K562 (cell line): ENCODE measurements around the gene TCF12. TPM values are rescaled to one million over a fixed set of nuclear protein-coding genes. Genes with fewer than 3 reads are reported as not detected.
A peak's percentile ranks its signal among the peaks of the same experiment; 100 is the strongest.

Source experiments
- CBFA2T3 ChIP-seq: fragments of 450-650 bp; IDR thresholded peaks from 2 replicates; pipeline ENCODE4 v1.6.1; 2017
- GTF2E2 ChIP-seq: fragments of 200-800 bp; sonication (Bioruptor generic); IDR thresholded peaks from 2 replicates; pipeline ENCODE4 v1.6.1; 2016; ENCODE audit warnings: missing genetic modification characterization, missing compliant biosample characterization
- LARP7 ChIP-seq: fragments of 450-650 bp; IDR thresholded peaks from 2 replicates; pipeline ENCODE4 v1.6.1; 2016
- MYC ChIP-seq, 2 experiments: fragments of 250-450 bp in 1 of 2; sonication (Bioruptor Pico) in 1 of 2; IDR thresholded peaks; 2 replicates each; pipeline versions ENCODE4 v1.5.1 to v1.6.1; 2012 to 2021; ENCODE audit warnings: low read depth in 2 of 2, borderline replicate concordance in 1 of 2, improper control_type of control experiment in 1 of 2, low read length in 1 of 2, mild to moderate bottlenecking in 1 of 2, moderate library complexity in 1 of 2
- PHF8 ChIP-seq: fragments of 200-600 bp; sonication (generic); IDR thresholded peaks from 2 replicates; pipeline ENCODE4 v1.6.1; 2012; ENCODE audit warnings: mixed run types, mild to moderate bottlenecking, inconsistent platforms, low read length, moderate library complexity, borderline replicate concordance
- POLR2H ChIP-seq: IDR thresholded peaks from 2 replicates; pipeline ENCODE4 v1.6.1; 2016; ENCODE audit warnings: missing genetic modification characterization, low read depth, mild to moderate bottlenecking, control low read depth, missing compliant biosample characterization, moderate library complexity
- PURB ChIP-seq: sonication (generic); formaldehyde crosslinking; IDR thresholded peaks from 2 replicates; pipeline ENCODE4 v1.9.0; 2021; ENCODE audit warnings: low read depth, mild to moderate bottlenecking, missing genetic modification reagents
- RBM22 ChIP-seq: fragments of 200-400 bp; formaldehyde crosslinking; IDR thresholded peaks from 2 replicates; pipeline ENCODE4 v1.6.1; 2018; ENCODE audit warnings: low read length, low read depth; ENCODE audit not compliant: poor library complexity, severe bottlenecking
- SUPT5H ChIP-seq: fragments of 450-650 bp; IDR thresholded peaks from 2 replicates; pipeline ENCODE4 v1.6.1; 2016
- TAF1 ChIP-seq: IDR thresholded peaks from 2 replicates; pipeline ENCODE4 v1.6.1; 2011; ENCODE audit warnings: mild to moderate bottlenecking, low read length, moderate library complexity; ENCODE audit not compliant: insufficient read depth, control insufficient read depth, severe bottlenecking; ENCODE audit errors: extremely low read depth
- TCF7 ChIP-seq: sonication (generic); IDR thresholded peaks from 2 replicates; pipeline ENCODE4 v1.6.1; 2016; ENCODE audit warnings: antibody characterized with exemption, borderline replicate concordance
- TEAD2 ChIP-seq: fragments of 450-650 bp; IDR thresholded peaks from 2 replicates; pipeline ENCODE4 v1.6.1; 2016; ENCODE audit warnings: missing genetic modification characterization, control low read depth, missing compliant biosample characterization
- THRAP3 ChIP-seq: fragments of 450-650 bp; IDR thresholded peaks from 2 replicates; pipeline ENCODE4 v1.6.1; 2016; ENCODE audit warnings: mild to moderate bottlenecking, inconsistent platforms, borderline replicate concordance
- ZC3H4 ChIP-seq: sonication (generic); formaldehyde crosslinking; IDR thresholded peaks from 2 replicates; pipeline ENCODE4 v1.9.0; 2021; ENCODE audit warnings: missing genetic modification reagents, borderline replicate concordance
- ZNF277 ChIP-seq: fragments of 250-450 bp; sonication (Bioruptor Pico); IDR thresholded peaks from 2 replicates; pipeline ENCODE4 v1.8.0; 2022; ENCODE audit warnings: inconsistent platforms, mild to moderate bottlenecking, moderate library complexity, borderline replicate concordance
- ZNF407 ChIP-seq: fragments of 450-650 bp; IDR thresholded peaks from 2 replicates; pipeline ENCODE4 v1.6.1; 2016; ENCODE audit warnings: low read depth
- ZNF431 ChIP-seq: sonication (generic); formaldehyde crosslinking; IDR thresholded peaks from 2 replicates; pipeline ENCODE4 v1.8.0; 2022; ENCODE audit warnings: mild to moderate bottlenecking, missing genetic modification reagents
- ZNF449 ChIP-seq: fragments of 250-450 bp; sonication (Bioruptor Pico); IDR thresholded peaks from 2 replicates; pipeline ENCODE4 v1.8.0; 2022; ENCODE audit warnings: moderate library complexity, mild to moderate bottlenecking, inconsistent platforms
- polyA plus RNA-seq, 8 experiments: library from polyadenylated mRNA; depleted of rRNA in 4 of 8; stranded (reverse) in 5 of 8; unstranded in 3 of 8; fragments of >200 nt; fragmentation: Nextera tagmentation in 2 of 8; fragmentation: Illumina TruSeq in 1 of 8; extraction: Ambion mirVana in 2 of 8; extraction: Trizol in 1 of 8; gene quantifications; 2 replicates each; pipeline versions ENCODE4 v1.2.1 to v1.2.3, GENCODE V29; 2011 to 2014; ENCODE audit warnings: inconsistent platforms in 1 of 8, missing spikeins in 1 of 8
- total RNA-seq, 7 experiments: library from RNA; depleted of rRNA in 6 of 7; stranded (reverse); fragments of >200 nt in 6 of 7; fragmentation: Illumina TruSeq in 2 of 7; extraction: Trizol in 2 of 7; gene quantifications; 2 replicates each; pipeline versions ENCODE4 v1.2.1 to v1.2.3, GENCODE V29; 2011 to 2021; ENCODE audit warnings: low replicate concordance in 1 of 7

TCF12 gene
- total and polyA plus RNA-seq, 9 of the 15 experiments (the other 6 are each of a cell fraction or from before 2014, with no cell fraction given): 10.5 to 132 (median 52.9) TPM

GRCh38 chr15:56919031-56919608, 676 bp downstream of the TCF12 start (continued):
- TF ChIP-seq ZNF407 (no peak), LARP7 (no peak), CBFA2T3 (no peak), POLR2H (tag) (no peak), PHF8 (peak; percentile 56; the same call in 1 of the 2 replicates), ZNF277 (CRISPR knock-in tag) (no peak), SUPT5H (no peak), GTF2E2 (tag) (peak; percentile 26; the same call in 1 of the 2 replicates), RBM22 (peak; percentile 52), MYC (IDR thresholded peaks at IDR 0.05; ENCODE audit: low read depth, low read length) (no peak), MYC (CRISPR knock-in tag; IDR thresholded peaks at IDR 0.05; ENCODE audit: borderline replicate concordance, low read depth) (no peak), ZNF431 (CRISPR knock-in tag) (no peak), TEAD2 (tag) (no peak), TCF7 (no peak), ZNF449 (CRISPR knock-in tag) (no peak), TAF1 (peak; percentile 67), ZC3H4 (CRISPR knock-in tag) (0 out of 2 replicates have a peak, but pooled peaks have one; percentile 4), THRAP3 (no peak), PURB (CRISPR knock-in tag) (no peak)
